ENCODE results near the gene ZNF569. TPM values are rescaled to one million over a fixed set of nuclear protein-coding genes. Genes with fewer than 3 reads are reported as not detected.

ZNF569 gene
- total and polyA plus RNA-seq, 10 of the 15 experiments (the other 5 are each of a cell fraction or from before 2014, with no cell fraction given), result 0.82 to 4.3 (median 2.3) TPM

DNA sequence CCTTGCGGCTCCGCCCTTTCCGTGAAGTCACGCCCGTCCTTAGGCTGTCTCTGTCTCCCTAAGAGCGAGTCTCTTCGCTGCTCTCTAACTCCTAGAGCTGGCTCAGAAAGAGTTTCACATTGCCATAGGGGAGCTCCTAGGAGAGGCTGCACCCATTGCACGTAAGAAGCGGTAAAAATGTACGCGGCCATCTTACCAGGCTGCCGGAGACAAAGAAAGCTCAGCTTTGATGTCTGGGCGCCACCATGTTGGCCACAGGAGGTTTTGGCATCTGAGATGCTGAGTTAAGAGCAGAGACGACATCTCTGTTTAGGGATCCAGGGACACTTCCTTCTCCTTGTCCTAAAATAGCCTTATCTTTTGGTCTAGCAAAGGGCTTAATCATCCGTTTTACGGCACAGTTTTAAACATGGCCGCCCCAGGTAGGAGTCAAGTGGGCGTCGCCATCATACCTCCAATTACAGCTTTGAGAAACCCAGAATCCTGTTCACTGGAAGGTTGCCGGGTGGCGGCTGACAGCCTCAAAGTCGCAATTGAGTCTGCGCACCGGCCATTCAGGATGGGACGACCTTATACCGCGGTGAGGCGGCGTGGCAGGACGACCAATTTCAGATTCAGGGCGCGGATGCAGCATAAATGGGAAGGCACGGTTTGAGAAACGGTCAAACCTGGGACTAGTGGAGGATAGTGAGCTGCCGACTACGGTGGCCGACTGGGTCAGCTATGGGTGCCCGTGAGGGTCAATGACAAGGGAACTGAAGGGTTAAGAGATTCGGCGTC lies 39.3 kb upstream of the ZNF569 start, which contains the start of gene ZNF793 (continued):
- TF ChIP-seq, protein P1, sequence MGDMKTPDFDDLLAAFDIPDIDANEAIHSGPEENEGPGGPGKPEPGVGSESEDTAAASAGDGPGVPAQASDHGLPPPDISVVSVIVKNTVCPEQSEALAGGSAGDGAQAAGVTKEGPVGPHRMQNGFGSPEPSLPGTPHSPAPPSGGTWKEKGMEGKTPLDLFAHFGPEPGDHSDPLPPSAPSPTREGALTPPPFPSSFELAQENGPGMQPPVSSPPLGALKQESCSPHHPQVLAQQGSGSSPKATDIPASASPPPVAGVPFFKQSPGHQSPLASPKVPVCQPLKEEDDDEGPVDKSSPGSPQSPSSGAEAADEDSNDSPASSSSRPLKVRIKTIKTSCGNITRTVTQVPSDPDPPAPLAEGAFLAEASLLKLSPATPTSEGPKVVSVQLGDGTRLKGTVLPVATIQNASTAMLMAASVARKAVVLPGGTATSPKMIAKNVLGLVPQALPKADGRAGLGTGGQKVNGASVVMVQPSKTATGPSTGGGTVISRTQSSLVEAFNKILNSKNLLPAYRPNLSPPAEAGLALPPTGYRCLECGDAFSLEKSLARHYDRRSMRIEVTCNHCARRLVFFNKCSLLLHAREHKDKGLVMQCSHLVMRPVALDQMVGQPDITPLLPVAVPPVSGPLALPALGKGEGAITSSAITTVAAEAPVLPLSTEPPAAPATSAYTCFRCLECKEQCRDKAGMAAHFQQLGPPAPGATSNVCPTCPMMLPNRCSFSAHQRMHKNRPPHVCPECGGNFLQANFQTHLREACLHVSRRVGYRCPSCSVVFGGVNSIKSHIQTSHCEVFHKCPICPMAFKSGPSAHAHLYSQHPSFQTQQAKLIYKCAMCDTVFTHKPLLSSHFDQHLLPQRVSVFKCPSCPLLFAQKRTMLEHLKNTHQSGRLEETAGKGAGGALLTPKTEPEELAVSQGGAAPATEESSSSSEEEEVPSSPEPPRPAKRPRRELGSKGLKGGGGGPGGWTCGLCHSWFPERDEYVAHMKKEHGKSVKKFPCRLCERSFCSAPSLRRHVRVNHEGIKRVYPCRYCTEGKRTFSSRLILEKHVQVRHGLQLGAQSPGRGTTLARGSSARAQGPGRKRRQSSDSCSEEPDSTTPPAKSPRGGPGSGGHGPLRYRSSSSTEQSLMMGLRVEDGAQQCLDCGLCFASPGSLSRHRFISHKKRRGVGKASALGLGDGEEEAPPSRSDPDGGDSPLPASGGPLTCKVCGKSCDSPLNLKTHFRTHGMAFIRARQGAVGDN (IDR thresholded peaks at IDR 0.05), result no peak
- TF ChIP-seq RFX5 (IDR thresholded peaks at IDR 0.05; ENCODE audit: low read depth, low read length), result no peak
- TF ChIP-seq YY1 (IDR thresholded peaks at IDR 0.05; ENCODE audit: low read depth, low read length), result peak; percentile 92
- TF ChIP-seq IKZF1 (conservative IDR thresholded peaks at IDR 0.05), result 0 out of 2 replicates have a peak, but pooled peaks have one; percentile 20
- no peak for TF ChIP-seq NRF1 (conservative IDR thresholded peaks at IDR 0.05; ENCODE audit: low read depth, low read length)
- no peak for TF ChIP-seq KLF5 (IDR thresholded peaks at IDR 0.05; ENCODE audit: partially characterized antibody)
- TF ChIP-seq NFIC (IDR thresholded peaks at IDR 0.05; ENCODE audit: low read depth, low read length), result no peak
- no peak for TF ChIP-seq RB1 (IDR thresholded peaks at IDR 0.05; ENCODE audit: borderline replicate concordance)
- TF ChIP-seq, protein P2, sequence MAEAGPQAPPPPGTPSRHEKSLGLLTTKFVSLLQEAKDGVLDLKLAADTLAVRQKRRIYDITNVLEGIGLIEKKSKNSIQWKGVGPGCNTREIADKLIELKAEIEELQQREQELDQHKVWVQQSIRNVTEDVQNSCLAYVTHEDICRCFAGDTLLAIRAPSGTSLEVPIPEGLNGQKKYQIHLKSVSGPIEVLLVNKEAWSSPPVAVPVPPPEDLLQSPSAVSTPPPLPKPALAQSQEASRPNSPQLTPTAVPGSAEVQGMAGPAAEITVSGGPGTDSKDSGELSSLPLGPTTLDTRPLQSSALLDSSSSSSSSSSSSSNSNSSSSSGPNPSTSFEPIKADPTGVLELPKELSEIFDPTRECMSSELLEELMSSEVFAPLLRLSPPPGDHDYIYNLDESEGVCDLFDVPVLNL (IDR thresholded peaks at IDR 0.05; ENCODE audit: low read depth, low read length), result no peak
- TF ChIP-seq STAT1 (conservative IDR thresholded peaks at IDR 0.05), result no peak
- 0 out of 2 replicates have a peak, but pooled peaks have one; percentile 21 for TF ChIP-seq TAF1 (IDR thresholded peaks at IDR 0.05; ENCODE audit: borderline replicate concordance, low read depth, low read length)
- TF ChIP-seq, protein P3, sequence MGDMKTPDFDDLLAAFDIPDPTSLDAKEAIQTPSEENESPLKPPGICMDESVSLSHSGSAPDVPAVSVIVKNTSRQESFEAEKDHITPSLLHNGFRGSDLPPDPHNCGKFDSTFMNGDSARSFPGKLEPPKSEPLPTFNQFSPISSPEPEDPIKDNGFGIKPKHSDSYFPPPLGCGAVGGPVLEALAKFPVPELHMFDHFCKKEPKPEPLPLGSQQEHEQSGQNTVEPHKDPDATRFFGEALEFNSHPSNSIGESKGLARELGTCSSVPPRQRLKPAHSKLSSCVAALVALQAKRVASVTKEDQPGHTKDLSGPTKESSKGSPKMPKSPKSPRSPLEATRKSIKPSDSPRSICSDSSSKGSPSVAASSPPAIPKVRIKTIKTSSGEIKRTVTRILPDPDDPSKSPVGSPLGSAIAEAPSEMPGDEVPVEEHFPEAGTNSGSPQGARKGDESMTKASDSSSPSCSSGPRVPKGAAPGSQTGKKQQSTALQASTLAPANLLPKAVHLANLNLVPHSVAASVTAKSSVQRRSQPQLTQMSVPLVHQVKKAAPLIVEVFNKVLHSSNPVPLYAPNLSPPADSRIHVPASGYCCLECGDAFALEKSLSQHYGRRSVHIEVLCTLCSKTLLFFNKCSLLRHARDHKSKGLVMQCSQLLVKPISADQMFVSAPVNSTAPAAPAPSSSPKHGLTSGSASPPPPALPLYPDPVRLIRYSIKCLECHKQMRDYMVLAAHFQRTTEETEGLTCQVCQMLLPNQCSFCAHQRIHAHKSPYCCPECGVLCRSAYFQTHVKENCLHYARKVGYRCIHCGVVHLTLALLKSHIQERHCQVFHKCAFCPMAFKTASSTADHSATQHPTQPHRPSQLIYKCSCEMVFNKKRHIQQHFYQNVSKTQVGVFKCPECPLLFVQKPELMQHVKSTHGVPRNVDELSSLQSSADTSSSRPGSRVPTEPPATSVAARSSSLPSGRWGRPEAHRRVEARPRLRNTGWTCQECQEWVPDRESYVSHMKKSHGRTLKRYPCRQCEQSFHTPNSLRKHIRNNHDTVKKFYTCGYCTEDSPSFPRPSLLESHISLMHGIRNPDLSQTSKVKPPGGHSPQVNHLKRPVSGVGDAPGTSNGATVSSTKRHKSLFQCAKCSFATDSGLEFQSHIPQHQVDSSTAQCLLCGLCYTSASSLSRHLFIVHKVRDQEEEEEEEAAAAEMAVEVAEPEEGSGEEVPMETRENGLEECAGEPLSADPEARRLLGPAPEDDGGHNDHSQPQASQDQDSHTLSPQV (IDR thresholded peaks at IDR 0.05), result no peak
- no peak; the same call in 1 of the 2 replicates for TF ChIP-seq HCFC1 (IDR thresholded peaks at IDR 0.05; ENCODE audit: low read length)
- TF ChIP-seq ZNF274 (IDR thresholded peaks at IDR 0.05; ENCODE audit: insufficient read depth, insufficient read length), result no peak
- no peak for TF ChIP-seq SP1 (IDR thresholded peaks at IDR 0.05; ENCODE audit: low read depth, low read length)
- no peak; the same call in 1 of the 2 replicates for TF ChIP-seq TCF7 (IDR thresholded peaks at IDR 0.05; ENCODE audit: borderline replicate concordance)
- TF ChIP-seq, protein P4, sequence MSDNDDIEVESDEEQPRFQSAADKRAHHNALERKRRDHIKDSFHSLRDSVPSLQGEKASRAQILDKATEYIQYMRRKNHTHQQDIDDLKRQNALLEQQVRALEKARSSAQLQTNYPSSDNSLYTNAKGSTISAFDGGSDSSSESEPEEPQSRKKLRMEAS (IDR thresholded peaks at IDR 0.05; ENCODE audit: low read depth, low read length), result no peak
- TF ChIP-seq CREB1 (IDR thresholded peaks at IDR 0.05; ENCODE audit: low read depth), result 0 out of 2 replicates have a peak, but pooled peaks have one; percentile 13
- no peak for TF ChIP-seq IRF4 (IDR thresholded peaks at IDR 0.05; ENCODE audit: low read depth, low read length)
- no peak for TF ChIP-seq MTA2 (IDR thresholded peaks at IDR 0.05; ENCODE audit: low read depth)
- TF ChIP-seq, protein P5, sequence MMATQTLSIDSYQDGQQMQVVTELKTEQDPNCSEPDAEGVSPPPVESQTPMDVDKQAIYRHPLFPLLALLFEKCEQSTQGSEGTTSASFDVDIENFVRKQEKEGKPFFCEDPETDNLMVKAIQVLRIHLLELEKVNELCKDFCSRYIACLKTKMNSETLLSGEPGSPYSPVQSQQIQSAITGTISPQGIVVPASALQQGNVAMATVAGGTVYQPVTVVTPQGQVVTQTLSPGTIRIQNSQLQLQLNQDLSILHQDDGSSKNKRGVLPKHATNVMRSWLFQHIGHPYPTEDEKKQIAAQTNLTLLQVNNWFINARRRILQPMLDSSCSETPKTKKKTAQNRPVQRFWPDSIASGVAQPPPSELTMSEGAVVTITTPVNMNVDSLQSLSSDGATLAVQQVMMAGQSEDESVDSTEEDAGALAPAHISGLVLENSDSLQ (IDR thresholded peaks at IDR 0.05), result no peak
